ENCODE results near the gene HSCB.
"Not testable (repeated sequence)": the region's sequence is repeated elsewhere in the genome, so short reads cannot be mapped to it uniquely, and the experiment has no call there.

The HSCB gene

DNA sequence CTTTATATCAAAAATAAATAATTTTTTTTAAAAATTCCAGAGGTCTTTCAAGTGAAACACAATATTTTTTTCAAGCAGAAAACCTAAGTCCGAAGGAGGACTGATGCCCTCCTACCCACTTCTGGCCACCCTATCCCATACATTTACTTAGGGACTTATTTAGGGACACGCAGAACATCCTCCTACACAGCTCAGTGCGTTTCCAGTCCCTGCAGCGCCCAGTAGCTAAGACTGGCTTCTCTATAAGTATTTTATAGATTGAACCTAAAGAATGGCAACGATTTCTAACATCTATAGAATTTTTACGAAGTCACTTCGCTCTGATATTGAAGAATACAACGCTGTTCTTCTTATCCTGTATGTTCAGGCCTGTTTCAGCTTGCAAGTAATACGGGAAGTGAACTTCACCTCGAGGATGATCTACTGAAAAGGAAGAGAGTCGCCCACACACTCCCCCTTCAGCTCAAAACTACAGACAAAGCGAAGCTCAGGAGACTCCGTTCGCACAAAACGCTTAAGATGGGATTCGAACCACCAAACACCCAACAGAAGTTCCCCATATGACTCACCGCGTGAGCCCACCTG is 547 bp upstream of the HSCB start:
- no peak for DNase-seq

DNA sequence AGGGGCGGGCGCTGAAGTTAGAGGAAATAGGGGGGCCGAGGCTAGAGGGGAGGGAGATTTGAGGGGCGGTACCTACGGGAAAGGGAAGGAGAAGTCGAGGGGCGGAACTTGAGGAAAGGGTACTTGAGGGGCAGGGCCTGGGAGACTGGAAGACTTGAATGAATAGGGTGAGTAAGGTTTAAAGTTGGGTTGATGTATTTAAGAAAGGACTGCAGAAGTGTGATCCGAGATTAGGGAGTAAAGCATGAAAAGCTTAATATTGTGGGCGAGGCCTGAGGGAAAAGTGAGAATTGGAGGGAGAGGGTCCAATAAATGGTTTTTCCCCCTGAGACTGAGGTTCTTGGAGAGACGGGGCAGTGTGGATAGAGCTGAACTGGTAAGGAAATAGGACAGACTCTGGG is 723 bp downstream of the HSCB start:
- no peak for DNase-seq

DNA sequence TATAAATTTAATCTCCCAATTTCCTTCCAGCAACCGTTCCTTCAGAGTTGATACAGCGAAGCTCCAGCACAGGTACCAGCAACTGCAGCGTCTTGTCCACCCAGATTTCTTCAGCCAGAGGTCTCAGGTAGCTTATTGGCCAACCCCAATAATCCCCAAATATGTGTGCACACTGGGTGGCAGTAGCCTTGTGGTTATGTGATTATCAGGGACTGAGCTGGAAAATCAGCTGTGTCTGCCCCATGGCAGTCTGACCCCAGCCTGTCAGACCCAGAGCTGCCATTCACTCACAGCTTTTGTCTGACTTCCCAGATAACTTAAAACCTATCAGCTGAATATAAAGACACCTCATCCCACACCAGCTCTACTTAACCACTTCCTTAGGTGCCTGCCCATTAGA is 2.0 kb downstream of the HSCB start:
- no peak for DNase-seq

DNA sequence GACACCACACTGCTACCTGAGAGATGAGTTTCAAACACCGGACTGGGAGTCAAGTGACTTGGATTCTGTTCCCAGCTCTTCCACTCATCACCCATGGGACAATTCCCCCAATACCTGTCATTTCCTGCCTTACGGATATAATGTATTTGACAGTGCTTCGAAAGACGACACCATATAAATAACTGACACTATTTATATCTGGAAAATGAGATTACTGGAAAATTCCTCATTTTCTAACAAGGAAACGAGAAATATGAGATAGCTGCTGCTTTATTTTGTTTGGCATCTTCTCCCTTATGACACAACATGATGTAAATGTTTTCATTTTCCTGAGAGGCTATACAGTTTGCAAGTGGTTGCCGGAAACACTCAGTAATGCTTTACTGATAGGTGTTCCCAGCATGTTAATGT is 8.6 kb downstream of the HSCB start:
- DNase-seq = no peak

DNA sequence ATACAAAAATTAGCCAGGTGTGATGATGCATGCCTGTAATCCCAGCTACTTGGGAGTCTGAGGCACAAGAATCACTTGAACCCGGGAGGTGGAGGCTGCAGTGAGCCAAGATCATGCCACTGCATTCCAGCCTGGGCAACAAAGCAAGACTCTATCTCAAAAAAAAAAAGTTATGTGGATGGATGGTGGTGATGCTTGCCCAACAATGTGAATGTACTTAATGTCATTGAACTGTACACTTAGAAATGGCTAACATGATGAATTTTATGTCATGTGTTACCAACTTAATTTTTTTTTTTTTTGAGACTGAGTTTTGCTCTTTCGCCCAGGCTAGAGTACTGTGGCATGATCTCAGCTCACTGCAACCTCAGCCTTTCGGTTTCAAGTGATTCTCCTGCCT is 12.7 kb downstream of the HSCB start:
- DNase-seq = not testable (repeated sequence)

DNA sequence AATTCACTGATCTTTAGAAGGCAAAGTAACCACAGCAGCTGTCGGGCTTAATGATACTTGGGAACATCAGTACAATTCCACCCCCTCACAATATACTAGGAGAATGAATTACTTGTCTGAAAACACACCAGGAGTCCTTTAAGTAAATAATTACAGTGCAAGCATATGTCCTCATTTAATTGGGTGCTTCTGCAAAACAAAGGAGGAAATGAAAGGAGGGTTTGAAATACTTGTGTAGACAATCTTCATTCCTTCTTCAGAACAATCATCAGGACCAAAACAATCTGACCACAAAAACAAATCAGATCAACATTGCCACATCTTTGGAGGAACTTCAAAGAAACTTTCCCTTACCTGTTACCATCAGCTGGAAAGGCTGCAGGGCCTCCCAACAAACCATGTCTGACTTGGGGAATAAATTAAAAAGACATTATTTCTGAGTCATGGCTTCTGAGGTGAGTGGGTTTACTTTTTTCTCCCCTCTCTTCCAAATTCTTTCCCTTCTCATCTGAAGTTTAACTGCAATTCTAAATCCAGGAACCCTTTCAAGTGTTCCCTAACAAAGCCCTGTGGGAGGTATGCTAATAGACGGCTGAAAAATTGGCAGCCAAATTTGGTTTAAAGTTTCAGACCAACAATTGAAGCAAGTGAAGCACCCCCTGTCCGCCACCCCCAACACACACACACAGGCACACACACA is 18.2 kb downstream of the HSCB start:
- no peak for DNase-seq

DNA sequence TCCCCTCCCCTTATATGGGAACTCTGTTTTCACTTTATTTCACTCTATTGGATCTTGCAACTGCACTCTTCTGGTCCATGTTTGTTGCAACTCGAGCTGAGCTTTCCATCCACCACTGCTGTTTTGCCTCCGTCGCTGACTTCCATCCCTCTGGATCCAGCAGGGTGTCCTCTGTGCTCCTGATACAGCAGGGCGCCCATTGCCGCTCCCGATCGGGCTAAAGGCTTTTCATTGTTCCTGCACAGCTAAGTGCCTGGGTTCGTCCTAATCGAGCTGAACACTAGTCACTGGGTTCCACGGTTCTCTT is 19.6 kb downstream of the HSCB start:
- no peak for DNase-seq

DNA sequence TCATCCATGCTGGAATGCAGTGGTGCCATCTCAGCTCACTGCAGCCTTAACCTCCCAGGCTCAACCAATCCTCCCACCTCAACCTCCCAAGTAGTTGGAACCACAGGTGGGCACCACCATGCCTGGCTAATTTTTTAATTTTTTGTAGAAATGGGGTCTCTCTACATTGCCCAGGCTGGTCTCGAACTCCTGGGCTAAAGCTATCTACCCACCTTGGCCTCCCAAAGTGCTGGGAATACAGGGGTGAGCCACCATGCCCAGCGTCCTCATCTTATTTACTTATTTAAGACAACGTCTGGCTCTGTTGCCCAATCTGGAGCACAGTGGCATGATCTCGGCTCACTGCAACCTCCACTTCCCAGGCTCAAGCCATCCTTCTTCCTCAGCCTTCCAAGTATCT is 20.2 kb downstream of the HSCB start:
- not testable (repeated sequence) for DNase-seq

DNA sequence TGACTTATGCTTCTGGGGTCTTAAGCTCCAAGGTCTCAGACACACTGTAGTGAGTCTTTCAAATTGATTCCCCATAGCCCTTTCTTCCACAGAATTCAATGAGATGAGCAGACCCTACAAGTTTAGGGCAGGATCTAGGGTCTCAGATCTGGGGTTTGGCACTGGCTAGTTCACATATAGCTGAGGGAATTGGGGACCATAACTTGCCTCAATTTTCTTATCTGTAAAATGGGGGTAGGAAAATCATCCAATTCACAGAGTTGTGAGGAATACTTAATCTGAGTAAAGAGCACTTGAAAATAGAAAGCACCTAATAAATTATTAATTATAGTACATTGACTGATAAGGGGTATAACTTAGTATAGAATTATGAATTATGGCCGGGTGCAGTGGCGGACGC is 24.8 kb downstream of the HSCB start:
- no peak for DNase-seq

DNA sequence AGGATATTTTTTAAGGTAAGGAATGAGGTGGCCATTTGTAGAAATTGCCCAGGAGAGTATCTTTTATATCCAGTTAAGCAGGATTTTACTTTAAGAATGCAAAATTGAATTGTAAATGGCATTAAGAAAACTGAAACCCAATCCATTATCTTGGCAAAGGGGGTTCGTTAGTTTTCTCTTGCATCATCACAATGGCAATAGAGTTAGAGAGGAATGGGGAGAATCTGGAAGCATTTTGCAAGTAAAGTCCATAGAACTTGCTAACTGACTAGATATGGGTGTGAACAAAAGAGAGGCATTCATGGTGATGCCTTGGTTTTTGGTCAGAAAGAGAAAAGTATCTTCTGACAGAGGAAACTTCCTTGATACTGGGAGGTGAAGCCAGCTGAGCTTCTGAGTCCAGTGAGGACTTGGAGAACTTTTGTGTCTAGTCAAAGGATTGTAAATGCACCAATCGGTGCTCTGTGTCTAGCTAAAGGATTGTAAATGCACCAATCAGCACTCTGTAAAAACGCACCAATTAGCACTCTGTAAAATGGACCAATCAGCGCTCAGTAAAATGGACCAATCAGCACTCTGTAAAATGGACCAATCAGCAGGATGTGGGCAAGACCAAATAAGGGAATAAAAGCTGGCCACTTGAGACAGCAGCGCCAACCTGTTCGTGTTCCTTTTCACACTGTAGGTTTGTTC is 27.0 kb downstream of the HSCB start:
- no peak for DNase-seq

DNA sequence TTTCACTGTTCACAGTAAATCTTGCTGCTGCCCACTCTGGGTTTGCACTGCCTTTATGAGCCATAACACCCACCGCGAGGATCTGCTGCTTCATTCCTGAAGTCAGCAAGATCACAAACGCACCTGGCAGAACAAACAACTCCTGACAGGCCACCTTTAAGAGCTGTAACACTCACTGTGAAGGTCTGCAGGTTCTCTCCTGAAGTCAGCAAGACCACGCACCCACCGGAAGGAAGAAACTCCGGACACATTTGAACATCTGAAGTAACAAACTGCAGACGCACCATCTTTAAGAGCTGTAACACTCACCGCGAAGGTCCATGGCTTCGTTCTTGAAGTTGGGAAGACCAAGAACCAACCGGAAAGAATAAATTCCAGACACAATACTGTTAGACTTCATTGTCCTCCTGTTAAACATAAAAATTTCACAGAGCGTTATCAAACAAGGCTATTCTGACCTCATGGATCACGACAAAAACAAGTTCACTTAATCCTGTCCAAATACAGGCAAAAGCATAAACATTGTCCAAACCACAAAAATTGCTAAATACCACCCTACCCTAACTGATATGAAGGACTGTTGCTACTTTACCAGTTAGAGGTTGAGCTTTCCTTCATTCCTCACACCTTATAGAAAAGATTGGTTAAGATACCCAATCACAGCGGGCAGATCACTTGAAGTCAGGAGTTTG is 27.7 kb downstream of the HSCB start:
- no peak for DNase-seq

DNA sequence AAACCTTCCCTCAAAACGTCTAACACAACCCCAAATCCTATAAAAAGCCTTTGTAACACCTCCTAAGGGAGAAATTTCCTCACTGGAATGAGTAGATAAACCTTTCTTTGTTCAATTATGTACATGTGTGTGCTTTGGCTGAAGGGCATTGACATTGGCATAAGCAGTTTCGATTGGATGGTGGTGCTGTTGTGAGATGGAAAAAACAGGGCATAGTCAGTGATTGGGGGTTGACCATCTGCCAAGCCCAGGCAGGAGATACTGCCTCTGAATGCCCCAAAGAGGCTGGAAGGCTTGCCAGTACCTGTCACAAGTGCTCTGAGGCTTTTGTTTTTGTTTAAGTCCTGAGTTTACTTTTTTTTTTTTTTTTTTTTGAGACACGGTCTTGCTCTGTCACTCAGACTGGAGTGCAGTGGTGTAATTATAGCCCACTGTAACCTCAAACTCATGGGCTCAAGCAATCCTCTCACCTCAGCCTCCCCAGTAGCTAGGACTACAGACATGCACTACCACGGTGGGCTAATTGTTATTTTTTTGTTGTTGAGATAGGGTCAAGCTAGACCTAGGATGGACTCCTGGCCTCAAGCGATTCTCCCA is 29.5 kb downstream of the HSCB start:
- DNase-seq = no peak

DNA sequence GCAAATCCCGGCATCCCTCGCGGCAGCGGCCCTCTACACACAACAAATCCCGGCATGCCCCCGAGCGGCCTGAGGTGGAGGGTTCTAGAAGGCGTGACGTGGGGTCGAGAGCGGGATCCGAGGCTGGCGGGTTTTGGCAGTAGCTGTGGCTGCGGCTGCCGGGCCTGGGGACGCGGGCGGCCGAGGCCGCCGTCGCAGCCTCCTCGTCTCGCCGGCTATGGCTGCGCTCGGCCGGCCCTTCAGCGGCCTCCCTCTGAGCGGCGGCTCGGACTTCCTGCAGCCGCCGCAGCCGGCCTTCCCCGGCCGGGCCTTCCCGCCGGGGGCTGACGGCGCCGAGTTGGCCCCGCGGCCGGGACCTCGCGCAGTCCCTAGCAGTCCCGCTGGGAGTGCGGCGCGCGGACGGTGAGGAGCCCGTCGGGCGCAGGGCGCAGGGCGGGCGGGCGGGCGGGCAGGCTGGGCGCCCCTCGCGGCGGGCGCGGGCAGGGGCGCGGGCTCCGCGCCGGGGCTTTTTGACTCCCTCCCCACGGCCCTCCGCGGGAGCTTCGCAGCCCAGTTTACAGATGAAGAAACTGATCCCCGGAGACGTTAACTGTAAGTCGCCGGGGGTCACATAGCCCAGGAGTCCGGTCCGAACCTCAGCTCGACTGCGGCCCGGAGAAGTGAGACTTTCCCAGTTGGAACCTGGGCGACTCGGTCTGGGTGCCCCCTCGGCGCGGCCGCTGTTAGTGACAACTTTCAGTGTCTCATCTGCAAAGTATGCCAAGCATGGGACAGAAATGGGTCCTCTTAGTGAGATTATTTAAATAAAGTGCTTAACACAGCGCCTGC is 31.0 kb downstream of the HSCB start, which contains the start of gene CCDC117:
CCDC117 (plus strand) TSS at position 63 of the 828 bp plus-strand sequence; CDS start at position 218, 155 bp downstream.
- peak; percentile 89 for DNase-seq

DNA sequence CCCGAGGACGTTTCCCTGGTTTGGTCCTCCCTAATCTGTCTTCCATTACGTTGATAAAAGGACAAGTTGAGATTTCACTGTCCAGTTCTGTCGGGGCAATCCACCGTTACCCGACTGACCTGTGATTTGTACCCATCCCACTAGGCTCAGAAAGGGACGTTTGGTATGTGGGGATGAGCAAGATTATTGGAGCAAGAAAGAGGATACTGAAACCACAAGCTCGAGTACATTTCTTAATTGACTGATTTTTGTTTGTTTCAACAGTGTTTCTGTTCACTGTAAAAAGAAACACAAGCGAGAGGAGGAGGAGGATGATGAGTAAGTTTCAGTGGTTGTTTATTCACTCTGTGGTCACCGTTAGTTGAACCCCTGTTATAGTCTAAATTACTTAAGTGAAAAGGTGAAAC is 31.6 kb downstream of the HSCB start:
- no peak for DNase-seq

DNA sequence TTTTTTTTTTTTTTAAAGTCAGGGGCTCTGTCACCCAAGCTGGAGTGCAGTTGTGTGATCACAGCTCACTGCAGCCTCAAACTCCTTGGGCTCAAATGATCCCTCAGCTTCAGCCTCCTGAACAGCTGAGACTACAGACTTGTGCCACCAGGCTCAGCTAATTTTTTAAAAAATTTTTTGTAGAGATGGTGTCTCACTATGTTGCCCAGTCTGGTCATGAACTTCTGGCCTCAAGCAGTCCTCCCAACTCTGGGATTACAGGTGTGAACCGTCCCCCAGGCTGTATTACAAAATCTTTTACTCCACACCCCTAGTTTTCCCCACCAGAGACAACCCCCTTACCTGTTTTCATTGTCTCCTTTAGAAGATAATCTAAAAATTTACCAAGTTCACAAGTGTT is 32.5 kb downstream of the HSCB start:
- no peak for DNase-seq

DNA sequence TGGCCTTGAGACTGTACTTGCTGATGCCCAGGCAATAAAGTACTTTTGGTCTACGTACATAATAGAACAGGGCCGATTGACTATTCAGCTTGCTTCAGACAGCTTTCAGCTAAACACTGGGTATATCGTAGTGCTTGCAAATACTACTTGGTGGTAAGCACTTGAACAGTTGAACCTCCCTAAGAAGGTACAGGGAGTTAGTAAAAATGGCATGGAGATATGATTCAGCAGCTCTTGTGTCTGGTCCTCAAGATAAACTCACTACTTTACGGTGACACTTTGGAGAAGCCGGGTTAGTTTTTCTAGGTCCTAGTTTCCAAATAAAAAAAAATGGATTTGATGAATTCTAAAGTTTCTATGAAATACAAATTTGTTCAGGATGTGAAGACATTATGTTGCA is 38.0 kb downstream of the HSCB start:
- no peak for DNase-seq

DNA sequence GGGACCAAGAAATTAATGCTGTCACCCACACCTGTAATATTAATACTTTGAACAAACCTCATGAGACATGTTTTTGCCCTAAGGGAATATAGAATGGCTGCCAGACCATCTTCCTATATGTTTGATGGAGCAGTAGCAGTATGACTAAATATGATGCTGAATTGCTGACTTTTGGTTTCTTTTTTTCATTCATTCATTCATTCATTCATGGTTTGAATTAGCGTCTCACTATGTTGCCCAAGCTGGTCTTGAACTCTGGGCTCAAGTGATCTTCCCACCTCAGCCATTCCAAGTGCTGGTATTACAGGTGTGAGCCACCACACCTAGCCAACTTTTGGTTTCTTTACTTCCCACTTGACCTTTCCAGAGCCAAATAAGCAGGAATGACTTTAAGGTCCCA is 38.5 kb downstream of the HSCB start:
- DNase-seq = no peak

DNA sequence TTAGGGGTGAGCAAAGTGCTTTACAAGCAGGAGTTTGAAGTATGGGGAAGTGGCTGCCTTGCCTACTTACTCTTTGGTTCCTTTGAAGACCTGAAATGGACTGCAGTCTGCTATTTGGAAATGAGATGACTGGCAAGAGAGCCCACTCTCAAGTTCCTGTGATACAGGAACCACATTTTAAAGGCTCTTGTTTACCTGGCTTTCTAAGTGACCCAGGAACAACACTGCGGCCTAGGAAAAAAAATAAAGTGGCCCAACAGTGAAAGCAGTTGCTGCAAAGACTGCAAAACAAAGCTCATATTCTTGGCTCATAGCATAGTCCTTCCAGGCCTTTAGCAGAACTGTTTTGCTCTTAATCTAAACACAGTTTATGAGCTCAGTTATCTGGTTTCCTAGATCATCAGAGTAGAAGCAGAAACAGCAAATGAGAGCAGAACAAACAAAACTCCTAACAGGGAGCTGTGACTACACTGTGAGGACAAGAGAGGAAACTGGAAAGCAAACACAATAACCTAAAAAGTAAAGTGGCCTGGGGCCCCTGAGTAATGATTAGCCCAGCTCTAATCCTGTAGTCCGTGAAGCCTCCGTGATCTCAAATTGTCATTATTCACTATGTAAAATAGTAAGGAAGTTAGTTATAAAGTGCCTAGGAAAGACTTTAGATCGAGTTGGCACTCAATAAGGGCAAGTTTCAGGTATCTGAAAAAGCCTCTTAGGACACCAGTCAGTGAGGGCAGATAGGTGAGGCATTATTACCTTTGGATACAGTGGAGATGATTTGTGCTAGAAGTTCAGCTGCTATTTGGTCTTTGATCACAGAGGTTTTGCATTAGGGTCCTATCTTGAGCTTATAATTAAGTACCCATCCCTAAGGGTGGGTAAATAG is 42.2 kb downstream of the HSCB start:
- no peak for DNase-seq

DNA sequence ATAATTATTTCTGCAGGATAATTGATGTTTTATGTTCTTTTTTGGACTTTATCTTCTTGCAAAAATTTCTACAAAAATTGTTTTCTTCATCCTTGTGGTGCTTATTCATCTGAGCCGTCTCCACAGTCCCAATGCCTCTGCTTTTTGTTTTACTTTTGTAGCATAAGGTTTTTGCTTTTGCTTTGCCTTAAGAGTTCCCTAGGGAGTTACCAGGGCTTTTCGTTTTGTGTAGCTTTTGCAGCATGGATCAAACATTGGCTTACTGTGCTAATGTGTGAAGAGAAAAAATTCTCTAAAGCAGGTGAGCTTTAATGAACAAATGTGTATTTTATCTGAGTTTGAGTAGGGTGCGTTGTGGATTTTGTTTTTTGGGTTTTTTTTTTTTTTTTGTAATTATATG is 46.8 kb downstream of the HSCB start:
- DNase-seq = no peak

DNA sequence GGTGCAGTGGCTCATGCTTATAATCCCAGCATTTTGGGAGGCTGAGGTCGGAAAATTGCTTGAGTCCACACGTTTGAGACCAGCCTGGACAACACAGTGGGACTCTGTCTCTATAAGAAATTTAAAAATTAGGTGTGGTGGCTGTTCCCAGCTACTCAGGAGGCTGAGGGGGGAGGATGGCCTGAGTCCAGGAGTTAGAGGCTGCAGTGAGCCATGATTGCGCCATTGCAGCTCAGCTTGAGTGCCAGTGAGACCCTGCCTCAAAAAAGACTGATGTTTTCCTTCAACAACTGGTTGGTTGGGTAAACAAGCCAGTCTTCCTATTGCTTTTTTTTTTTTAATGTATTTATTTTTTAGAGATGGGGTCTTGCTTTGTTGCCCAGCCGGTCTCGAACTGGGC is 49.3 kb downstream of the HSCB start:
- DNase-seq = no peak

DNA sequence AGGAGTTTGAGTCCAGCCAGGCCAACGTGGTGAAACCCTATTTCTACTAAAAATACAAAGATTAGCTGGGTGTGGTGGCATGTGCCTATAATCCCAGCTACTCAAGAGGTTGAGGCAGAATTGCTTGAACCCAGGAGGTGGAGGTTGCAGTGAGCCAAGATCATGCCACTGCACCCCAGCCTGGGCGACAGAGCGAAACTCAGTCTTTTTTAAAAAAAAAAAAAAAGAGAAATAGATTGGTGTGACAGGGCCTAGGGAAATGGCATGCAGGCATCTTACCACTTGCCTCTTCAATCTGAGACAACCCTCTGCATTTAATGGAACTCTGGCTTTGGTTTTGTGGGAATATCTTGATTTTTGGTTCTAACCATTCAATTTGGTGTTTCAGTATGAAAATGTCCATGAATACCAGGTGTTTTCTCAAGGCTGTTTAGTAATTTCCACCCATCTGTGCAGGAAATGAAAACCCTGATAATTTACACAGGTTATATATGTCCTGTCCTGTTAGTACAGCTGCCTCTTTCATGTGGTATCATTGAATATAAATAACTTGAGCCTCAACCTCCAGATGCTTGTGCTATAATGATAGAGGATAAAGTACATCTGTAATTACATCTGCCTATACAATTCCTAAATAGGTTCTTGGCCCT is 50.1 kb downstream of the HSCB start:
- DNase-seq = no peak
